ENCODE results near the gene HCFC1.

DNA sequence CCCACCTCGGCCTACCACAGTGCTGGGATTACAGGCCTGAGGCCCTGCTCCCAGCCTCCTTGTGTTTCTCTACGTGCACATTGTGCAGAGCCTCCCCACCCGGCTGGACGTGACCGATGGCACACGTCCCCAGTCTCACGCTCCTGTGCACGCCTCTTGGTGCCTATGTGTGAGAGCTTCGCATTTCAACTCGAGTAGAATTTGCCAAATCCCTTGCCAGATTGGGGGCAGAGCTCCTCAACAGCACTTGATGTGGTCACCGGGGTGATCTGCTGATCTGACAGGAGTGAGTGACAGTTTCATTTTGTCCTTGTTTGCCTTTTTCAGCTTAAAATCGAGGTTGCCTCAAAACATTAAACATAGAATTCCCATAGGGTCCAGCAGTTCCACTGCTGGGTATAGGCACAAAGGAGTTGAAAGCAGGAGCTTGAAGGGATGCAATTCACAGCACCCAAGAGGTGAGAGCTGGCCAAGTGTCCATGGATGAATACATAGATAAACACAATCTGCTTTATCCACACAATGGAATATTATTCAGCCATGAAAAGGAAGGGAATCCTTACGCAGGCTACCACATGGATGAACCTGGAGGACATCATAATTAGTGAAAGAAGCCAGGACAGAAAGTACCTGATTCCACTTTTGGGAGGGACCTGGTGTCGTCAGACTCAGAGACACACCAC, 18.5 kb upstream of the HCFC1 start:
- TF ChIP-seq, protein P1, sequence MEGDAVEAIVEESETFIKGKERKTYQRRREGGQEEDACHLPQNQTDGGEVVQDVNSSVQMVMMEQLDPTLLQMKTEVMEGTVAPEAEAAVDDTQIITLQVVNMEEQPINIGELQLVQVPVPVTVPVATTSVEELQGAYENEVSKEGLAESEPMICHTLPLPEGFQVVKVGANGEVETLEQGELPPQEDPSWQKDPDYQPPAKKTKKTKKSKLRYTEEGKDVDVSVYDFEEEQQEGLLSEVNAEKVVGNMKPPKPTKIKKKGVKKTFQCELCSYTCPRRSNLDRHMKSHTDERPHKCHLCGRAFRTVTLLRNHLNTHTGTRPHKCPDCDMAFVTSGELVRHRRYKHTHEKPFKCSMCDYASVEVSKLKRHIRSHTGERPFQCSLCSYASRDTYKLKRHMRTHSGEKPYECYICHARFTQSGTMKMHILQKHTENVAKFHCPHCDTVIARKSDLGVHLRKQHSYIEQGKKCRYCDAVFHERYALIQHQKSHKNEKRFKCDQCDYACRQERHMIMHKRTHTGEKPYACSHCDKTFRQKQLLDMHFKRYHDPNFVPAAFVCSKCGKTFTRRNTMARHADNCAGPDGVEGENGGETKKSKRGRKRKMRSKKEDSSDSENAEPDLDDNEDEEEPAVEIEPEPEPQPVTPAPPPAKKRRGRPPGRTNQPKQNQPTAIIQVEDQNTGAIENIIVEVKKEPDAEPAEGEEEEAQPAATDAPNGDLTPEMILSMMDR (IDR thresholded peaks at IDR 0.05; ENCODE audit: insufficient read depth, low read depth, low read length): no peak
- TF ChIP-seq EZH2 (IDR thresholded peaks at IDR 0.05; ENCODE audit: insufficient read depth, low read length): no peak
